HG03378 (cell line): ENCODE data around the gene CD46.
A peak's percentile ranks its signal among the peaks of the same experiment; 100 is the strongest.
"Not testable (repeated sequence)": the region's sequence is repeated elsewhere in the genome, so short reads cannot be mapped to it uniquely, and the experiment has no call there.

Experiments used
- ATAC-seq: cut with Tn5 transposase; IDR thresholded peaks from one replicate; pipeline ENCODE4 v1.9.1; 2021; ENCODE audit warnings: mild to moderate bottlenecking, moderate library complexity; ENCODE audit not compliant: unreplicated experiment

The CD46 gene

GRCh38 chr1:207750631-207751305 is 1.1 kb upstream of the CD46 start:
- ATAC-seq = no peak

DNA sequence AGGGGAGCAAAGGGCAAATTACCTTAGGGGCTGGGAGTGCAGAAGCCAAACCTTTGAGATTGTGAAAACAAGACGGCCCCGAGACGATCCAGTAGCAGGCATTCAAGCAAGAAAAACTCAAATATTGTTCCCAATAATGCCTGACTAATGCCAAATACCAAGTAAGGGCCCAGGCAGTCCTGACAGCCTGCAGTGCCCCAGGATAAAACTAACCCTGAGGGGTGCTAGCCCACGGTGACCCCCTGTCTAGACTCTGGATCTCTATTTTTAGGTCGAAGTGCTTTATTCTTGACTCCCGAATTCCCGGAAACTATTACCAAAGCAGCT is 428 bp upstream of the CD46 start:
- ATAC-seq = peak; percentile 1

DNA sequence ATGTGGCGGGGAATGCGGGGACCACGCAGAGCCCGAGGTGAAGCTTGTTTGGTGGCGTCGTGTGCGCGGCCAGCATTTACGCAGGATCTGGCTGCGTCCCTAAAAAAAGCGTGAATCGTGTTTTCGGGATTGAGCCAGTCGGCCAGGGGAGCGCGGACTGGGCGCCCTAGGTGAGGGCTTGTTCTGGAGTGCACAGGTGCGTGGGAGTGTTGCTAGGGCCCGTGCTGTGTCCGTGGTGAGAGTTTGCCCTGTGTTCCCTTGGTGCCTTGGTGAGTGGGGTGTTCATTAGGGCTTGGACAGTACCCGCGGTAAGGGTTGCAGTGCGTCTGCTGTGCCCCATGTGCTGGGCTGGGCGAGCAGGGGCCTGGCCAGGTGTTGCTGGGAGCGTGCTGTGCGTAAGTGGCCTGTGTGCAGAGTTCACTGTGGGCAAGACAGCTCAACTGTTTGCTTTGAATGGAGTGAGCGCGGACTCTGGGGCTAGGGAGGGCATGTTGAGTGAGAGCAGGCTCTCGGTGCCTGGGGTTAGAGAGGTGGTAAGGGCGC is 673 bp downstream of the CD46 start:
- ATAC-seq = peak; percentile 41

- ATAC-seq = no peak
Observed at GRCh38 chr1:207753611-207754010, 1.8 kb downstream of the CD46 start.

DNA sequence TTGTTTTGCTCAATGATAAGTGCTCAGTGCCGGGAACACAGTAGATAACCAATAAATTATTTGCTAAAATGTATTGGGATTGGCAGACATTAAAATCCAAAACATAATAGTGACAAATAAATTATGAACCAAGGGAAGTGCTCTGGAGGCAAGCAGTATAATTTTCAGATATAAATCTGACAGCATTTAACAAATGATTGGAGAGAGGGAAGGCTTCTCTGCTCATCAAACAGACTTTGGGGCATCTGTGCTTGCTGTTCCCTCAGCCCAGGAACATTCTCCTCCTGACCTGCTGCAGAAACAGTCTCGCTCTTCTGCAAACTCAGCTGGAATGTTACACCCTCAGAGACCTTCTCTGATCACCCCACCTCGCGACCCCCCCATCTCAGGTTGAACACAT is 2.2 kb downstream of the CD46 start:
- no peak for ATAC-seq

- ATAC-seq = no peak
Observed at GRCh38 chr1:207754974-207755700, 3.3 kb downstream of the CD46 start.

- ATAC-seq = no peak
Observed at GRCh38 chr1:207755846-207756693, 4.2 kb downstream of the CD46 start.

GRCh38 chr1:207762622-207763021 is 10.8 kb downstream of the CD46 start:
- no peak for ATAC-seq

- no peak for ATAC-seq
Observed at GRCh38 chr1:207763091-207763490, 11.2 kb downstream of the CD46 start.

DNA sequence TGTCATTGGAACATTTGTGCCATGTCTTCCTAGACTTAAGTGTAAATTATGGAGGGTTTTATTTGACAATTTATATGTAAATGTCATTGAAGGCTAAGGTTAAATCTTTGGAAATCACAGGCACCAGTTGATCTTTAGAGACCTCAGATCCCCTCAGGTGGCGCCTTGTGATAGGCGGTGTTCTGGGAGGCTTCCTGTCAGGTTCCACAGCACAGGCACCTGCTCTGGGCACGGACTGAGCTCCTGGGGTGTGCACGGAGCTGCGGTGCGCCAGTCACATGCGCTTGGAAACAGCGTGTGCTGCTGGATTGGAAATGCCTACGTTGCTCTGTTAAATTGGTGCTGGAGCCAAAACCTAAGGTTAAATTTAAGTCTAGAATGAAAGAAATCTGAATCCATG is 12.1 kb downstream of the CD46 start:
- ATAC-seq = no peak

GRCh38 chr1:207766569-207766968 is 14.7 kb downstream of the CD46 start:
- ATAC-seq = no peak

DNA sequence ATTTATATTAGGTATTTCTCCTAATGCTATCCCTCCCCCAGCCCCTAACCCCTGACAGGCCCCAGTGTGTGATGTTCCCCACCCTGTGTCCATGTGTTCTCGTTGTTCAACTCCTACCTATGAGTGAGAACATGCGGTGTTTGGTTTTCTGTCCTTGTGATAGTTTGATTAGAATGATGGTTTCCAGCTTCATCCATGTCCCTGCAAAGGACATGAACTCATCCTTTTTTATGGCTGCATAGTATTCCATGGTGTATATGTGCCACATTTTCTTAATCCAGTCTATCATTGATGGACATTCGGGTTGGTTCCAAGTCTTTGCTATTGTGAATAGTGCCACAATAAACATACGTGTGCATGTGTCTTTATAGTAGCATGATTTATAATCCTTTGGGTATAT is 18.7 kb downstream of the CD46 start:
- not testable (repeated sequence) for ATAC-seq

GRCh38 chr1:207776045-207776444 is 24.2 kb downstream of the CD46 start:
- ATAC-seq = not testable (repeated sequence)

DNA sequence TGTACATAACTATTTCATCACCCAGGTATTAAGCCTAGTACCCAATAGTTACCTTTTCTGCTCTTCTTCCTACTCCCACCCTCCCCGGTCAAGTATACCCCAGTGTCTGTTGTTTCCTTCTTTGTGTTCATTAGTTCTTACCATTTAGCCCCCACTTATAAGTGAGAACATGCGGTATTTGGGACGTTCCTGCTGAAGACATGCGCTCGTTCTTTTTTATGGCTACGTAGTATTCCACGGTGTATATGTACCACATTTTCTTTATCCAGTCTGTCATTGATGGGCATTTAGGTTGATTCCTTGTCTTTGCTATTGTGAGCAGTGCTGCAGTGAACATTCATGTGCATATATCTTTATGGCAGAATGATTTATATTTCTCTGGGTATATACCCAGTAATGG is 25.6 kb downstream of the CD46 start:
- ATAC-seq = not testable (repeated sequence)

- ATAC-seq = no peak
Observed at GRCh38 chr1:207779008-207779407, 27.2 kb downstream of the CD46 start.

GRCh38 chr1:207781312-207781711 is 29.5 kb downstream of the CD46 start:
- no peak for ATAC-seq

DNA sequence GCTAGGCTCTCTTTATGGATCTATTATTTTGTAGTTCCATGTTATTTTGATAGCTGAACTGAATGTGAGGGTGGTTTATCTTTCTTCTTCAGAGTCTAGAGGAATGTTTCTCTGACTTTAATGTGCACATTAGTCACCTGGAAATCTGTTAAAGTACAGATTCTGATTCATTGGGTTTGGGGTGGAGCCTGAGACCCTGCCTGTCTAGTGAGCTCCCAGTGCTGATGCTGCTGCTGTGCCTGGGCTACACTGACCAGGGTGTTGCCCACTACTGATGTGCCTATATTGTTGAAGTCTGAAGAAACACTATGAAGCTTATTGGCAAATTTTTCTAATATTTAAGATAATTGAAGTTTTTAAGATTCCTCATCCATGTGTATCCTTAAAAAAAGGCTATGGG is 35.9 kb downstream of the CD46 start:
- no peak for ATAC-seq

- ATAC-seq = no peak
Observed at GRCh38 chr1:207789386-207789785, 37.5 kb downstream of the CD46 start.

GRCh38 chr1:207789792-207790787 is 38.2 kb downstream of the CD46 start:
- ATAC-seq = no peak

DNA sequence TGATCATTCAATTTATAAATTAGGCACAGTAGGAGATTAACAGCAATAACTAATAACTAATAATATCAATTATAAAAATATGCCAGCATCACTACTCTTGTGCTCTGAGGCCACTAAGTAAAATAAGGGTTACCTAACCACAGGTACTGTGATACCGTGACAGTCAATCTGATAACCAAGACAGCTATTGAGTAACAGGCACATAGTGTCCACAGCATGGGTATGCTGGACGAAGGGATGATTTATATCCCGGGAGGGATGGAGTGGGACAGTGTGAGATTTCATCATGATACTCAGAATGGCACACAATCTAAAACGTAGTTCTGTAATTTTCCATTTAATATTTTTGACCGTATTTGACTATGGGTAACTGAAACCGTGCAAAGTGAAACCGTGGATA is 39.4 kb downstream of the CD46 start:
- ATAC-seq = no peak
